ENCODE measurements around the gene CCDC137.

CCDC137 gene

DNA sequence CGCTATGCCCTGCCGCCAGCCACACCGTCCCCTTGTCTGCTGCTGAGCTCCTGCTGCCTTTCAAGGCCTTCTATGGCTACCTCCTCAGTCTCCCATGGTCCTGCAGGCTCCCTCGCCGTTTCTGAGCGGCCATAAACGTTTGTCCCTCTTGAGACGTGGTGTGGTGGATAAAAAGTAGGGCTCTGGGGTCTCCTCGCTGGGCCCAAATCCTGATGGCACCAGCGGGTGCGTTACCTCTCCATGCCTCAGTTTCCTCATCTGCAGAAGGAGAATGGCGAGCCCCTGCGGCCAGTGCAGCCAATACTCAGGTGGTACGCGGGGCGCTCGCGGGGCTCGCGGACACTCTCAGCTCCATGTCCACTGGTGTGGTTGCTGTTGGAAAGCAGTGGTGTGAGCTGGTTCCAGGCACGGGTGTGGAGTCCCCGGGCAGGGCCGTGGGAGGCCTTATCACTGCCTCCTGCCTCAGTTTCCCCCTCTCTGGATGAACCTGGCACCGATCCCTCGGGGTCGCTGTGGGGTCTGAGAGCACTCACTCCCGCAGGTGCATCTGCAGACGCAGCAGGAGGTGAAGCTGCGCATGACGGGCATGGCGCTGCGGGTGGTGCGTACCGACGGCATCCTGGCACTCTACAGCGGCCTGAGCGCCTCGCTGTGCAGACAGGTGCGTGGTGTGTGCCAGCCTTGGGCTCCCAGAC lies 48.0 kb downstream of the CCDC137 start:
- DNase-seq (ENCODE audit: low read depth, low spot score), result no peak
- in situ Hi-C loops (cut with HindIII; ENCODE audit: low sequenced_read_pairs), result no loop called here
- no peak for TF ChIP-seq CTCF (IDR thresholded peaks at IDR 0.05; ENCODE audit: low read depth, low read length)
- H3K4me3 ChIP-seq (ENCODE audit: low read depth, low read length), result no peak overlapping the region

- DNase-seq (ENCODE audit: low read depth, low spot score), result no peak
- TF ChIP-seq CTCF (IDR thresholded peaks at IDR 0.05; ENCODE audit: low read depth, low read length), result no peak
- H3K4me3 ChIP-seq (ENCODE audit: low read depth, low read length), result no peak overlapping the region
- in situ Hi-C loops (cut with HindIII; ENCODE audit: low sequenced_read_pairs), result no loop called here
These were observed 48.8 kb downstream of the CCDC137 start for GRCh38 chr17:81715107-81715871.

GRCh38 chr17:81715872-81716673 lies 49.5 kb downstream of the CCDC137 start:
- no peak for TF ChIP-seq CTCF (IDR thresholded peaks at IDR 0.05; ENCODE audit: low read depth, low read length)
- no peak overlapping the region for H3K4me3 ChIP-seq (ENCODE audit: low read depth, low read length)
- no peak for DNase-seq (ENCODE audit: low read depth, low spot score)
- in situ Hi-C loops (cut with HindIII; ENCODE audit: low sequenced_read_pairs), result no loop called here

- no peak for DNase-seq (ENCODE audit: low read depth, low spot score)
- no peak overlapping the region for H3K4me3 ChIP-seq (ENCODE audit: low read depth, low read length)
- in situ Hi-C loops (cut with HindIII; ENCODE audit: low sequenced_read_pairs), result no loop called here
- no peak for TF ChIP-seq CTCF (IDR thresholded peaks at IDR 0.05; ENCODE audit: low read depth, low read length)
These were observed 50.1 kb downstream of the CCDC137 start for GRCh38 chr17:81716674-81716996.

DNA sequence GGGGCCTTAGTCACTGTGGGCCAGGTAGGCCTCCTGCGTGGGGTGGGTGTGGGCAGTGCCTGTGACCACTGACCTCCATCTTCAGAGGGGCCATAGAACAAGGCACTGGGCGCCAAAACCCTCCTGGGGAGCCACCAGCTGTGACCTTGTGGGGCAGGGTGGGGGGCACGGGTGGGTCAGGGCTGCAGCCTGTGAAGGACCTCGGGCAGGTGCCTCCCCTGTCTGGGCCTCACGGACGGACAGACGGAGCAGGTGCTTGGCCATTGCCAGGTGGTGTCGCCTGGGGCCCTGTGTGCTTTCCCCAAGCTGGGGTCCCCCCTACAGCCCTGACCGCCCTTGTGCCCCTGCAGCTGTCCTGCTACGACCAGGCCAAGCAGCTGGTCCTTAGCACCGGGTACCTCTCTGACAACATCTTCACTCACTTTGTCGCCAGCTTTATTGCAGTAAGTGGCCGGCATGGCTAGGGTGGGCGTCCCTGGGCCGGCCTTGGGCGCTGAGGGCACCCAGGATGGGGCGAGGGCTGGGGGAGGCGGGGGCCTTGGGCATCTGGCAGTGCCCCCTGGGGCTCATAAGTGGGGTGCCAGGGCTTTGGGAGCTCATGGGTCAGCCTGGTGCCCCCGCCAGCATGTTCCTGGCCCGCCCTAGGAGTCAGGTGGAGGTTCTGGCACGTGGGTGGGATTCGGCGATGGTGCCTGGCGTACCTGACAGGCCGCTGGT lies 50.7 kb downstream of the CCDC137 start:
- in situ Hi-C loops (cut with HindIII; ENCODE audit: low sequenced_read_pairs), result no loop called here
- no peak for DNase-seq (ENCODE audit: low read depth, low spot score)
- no peak for TF ChIP-seq CTCF (IDR thresholded peaks at IDR 0.05; ENCODE audit: low read depth, low read length)
- no peak overlapping the region for H3K4me3 ChIP-seq (ENCODE audit: low read depth, low read length)

DNA sequence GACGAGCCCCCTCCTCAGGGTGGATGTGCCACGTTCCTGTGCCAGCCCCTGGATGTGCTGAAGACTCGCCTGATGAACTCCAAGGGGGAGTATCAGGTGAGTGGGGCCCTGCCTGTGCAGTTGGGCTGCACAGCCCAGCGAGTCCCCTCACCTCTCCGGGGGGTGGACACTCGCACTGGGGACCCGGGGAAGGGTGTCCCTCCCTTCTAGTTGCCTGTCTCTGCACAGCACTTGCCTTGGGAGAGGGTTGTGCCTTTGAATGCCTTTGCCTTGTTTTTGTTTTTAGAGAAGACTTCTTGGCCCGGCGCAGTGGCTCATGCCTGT lies 51.2 kb downstream of the CCDC137 start:
- in situ Hi-C loops (cut with HindIII; ENCODE audit: low sequenced_read_pairs), result no loop called here
- no peak for TF ChIP-seq CTCF (IDR thresholded peaks at IDR 0.05; ENCODE audit: low read depth, low read length)
- DNase-seq (ENCODE audit: low read depth, low spot score), result no peak
- no peak overlapping the region for H3K4me3 ChIP-seq (ENCODE audit: low read depth, low read length)
